ENCODE measurements around the gene COX14. TPM values are rescaled to one million over a fixed set of nuclear protein-coding genes. Genes with fewer than 3 reads are reported as not detected.

COX14 gene
- total and polyA plus RNA-seq, 10 of the 15 experiments (the other 5 are each of a cell fraction or from before 2014, with no cell fraction given): 44.6 to 361 (median 120) TPM

GRCh38 chr12:50167049-50167828, 55.2 kb downstream of the COX14 start, which contains the start of gene CERS5 (continued):
- TF ChIP-seq SKIL (IDR thresholded peaks at IDR 0.05; ENCODE audit: low read depth, poor library complexity, severe bottlenecking) (no peak), BCL3 (IDR thresholded peaks at IDR 0.05; ENCODE audit: borderline replicate concordance, insufficient read depth, low read depth, low read length, poor library complexity, severe bottlenecking) (no peak), BCL11A (IDR thresholded peaks at IDR 0.05; ENCODE audit: low read depth, low read length) (no peak), REST (IDR thresholded peaks at IDR 0.05; ENCODE audit: low read depth, low read length) (no peak), IKZF2 (IDR thresholded peaks at IDR 0.05) (no peak; a peak in 1 of 4 replicates), CHD1 (IDR thresholded peaks at IDR 0.05; ENCODE audit: low read depth, low read length) (0 out of 2 replicates have a peak, but pooled peaks have one; percentile 77), CREB1 (IDR thresholded peaks at IDR 0.05; ENCODE audit: low read depth) (peak; percentile 76), ETV6 (conservative IDR thresholded peaks at IDR 0.05 in 1 of 2, IDR thresholded peaks at IDR 0.05 in 1 of 2; ENCODE audit: borderline replicate concordance in 1 of 2, low read depth in 1 of 2) (no peak), HDAC6 (IDR thresholded peaks at IDR 0.05; ENCODE audit: unreplicated experiment) (no peak), IRF3 (IDR thresholded peaks at IDR 0.05) (no peak; the same call in 1 of the 2 replicates), ZNF24 (IDR thresholded peaks at IDR 0.05) (no peak), NBN (IDR thresholded peaks at IDR 0.05) (0 out of 2 replicates have a peak, but pooled peaks have one; percentile 33), SMAD1 (IDR thresholded peaks at IDR 0.05; ENCODE audit: low read depth, partially characterized antibody) (no peak), ESRRA (IDR thresholded peaks at IDR 0.05; ENCODE audit: low read length) (no peak), HDGF (IDR thresholded peaks at IDR 0.05) (peak; percentile 98), ZBTB11 (CRISPR knock-in tag; IDR thresholded peaks at IDR 0.05) (no peak), SP1 (IDR thresholded peaks at IDR 0.05; ENCODE audit: low read depth, low read length) (peak; percentile 73), CHD4 (IDR thresholded peaks at IDR 0.05) (no peak)
